Bronchial epithelial cell (primary cell): ENCODE data around the gene CD46. TPM values are rescaled to one million over a fixed set of nuclear protein-coding genes. Genes with fewer than 3 reads are reported as not detected.

ENCODE experiments used
- DNase-seq: peaks from one replicate; pipeline ENCODE4 v3.0.0-alpha.2; 2010; ENCODE audit warnings: low read depth
- FAIRE-seq: peaks from 2 replicates; lab custom pipeline; 2011; peaks lifted over from hg19 to GRCh38; lab: Jason Lieb, UNC
- H3K27me3 ChIP-seq: 2 replicates; pipeline ENCODE4 v1.5.1; 2011; ENCODE audit warnings: low read length; ENCODE audit not compliant: control insufficient read depth, insufficient read depth
- H3K36me3 ChIP-seq: 2 replicates; pipeline ENCODE4 v1.5.1; 2011; ENCODE audit warnings: low read length; ENCODE audit not compliant: control insufficient read depth, insufficient read depth
- H3K4me3 ChIP-seq: 2 replicates; pipeline ENCODE4 v1.5.1; 2011; ENCODE audit warnings: mild to moderate bottlenecking, low read depth, low read length, control low read depth
- CTCF ChIP-seq: IDR thresholded peaks from 2 replicates; pipeline ENCODE4 v1.5.1; 2011; ENCODE audit warnings: mild to moderate bottlenecking, moderate library complexity, low read length, control low read depth, inconsistent platforms; ENCODE audit not compliant: insufficient read depth, severe bottlenecking
- total RNA-seq: library from RNA; depleted of rRNA; stranded (reverse); fragments of >200 nt; gene quantifications from 2 replicates; pipeline ENCODE4 v1.2.1, GENCODE V29; 2014

Gene CD46
- total RNA-seq, 1 donor from 2014 or later: 128 TPM

GRCh38 chr1:207811319-207811718 is 59.5 kb downstream of the CD46 start:
- Histone ChIP-seq H3K36me3 (peaks cover 28% of the 10 kb centered on the region), H3K27me3 (no peaks in the 10 kb centered on the region), H3K4me3 (no peak overlapping the region)
- DNase-seq (no peak), FAIRE-seq (no peak)
- no peak for TF ChIP-seq CTCF

- H3K36me3 ChIP-seq: peaks cover 30% of the 10 kb centered on the region
- no peaks in the 10 kb centered on the region for H3K27me3 ChIP-seq
- TF ChIP-seq CTCF: peak; percentile 45
- no peak overlapping the region for H3K4me3 ChIP-seq
- DNase-seq: no peak
- peak; percentile 94 for FAIRE-seq
Measured at GRCh38 chr1:207811920-207812720, 60.3 kb downstream of the CD46 start.

- H3K27me3 ChIP-seq: no peaks in the 10 kb centered on the region
- DNase-seq: no peak
- H3K4me3 ChIP-seq: no peak overlapping the region
- TF ChIP-seq CTCF: no peak
- peaks cover 30% of the 10 kb centered on the region for H3K36me3 ChIP-seq
- FAIRE-seq: no peak
Measured at GRCh38 chr1:207812778-207813511, 61.1 kb downstream of the CD46 start.

DNA sequence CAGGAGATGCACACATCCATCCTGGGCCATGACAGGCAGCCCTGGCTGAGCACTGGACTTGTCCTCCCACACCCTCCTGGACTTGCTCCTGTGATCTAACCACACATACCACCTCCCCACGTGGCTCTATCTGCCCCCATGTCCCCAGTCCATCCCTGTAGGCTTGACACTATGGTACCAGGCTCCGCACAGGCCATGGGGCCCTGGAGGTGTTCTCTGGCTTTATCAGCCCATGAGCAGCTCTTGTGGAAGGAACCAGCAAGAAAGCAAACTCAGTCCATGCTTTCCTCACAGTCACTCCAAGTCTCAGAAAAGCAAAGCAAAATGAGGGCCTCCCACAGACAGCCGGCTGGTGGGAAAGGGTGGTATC is 61.6 kb downstream of the CD46 start:
- Histone ChIP-seq H3K4me3 (no peak overlapping the region), H3K27me3 (no peaks in the 10 kb centered on the region), H3K36me3 (peaks cover 30% of the 10 kb centered on the region)
- no peak for TF ChIP-seq CTCF
- FAIRE-seq (peak; percentile 81), DNase-seq (no peak)

- DNase-seq (no peak), FAIRE-seq (peak; percentile 66)
Measured at GRCh38 chr1:207813946-207814345, 62.1 kb downstream of the CD46 start.

More at GRCh38 chr1:207813946-207814345, 62.1 kb downstream of the CD46 start:
- Histone ChIP-seq H3K4me3 (no peak overlapping the region), H3K27me3 (no peaks in the 10 kb centered on the region), H3K36me3 (peaks cover 30% of the 10 kb centered on the region)
- no peak for TF ChIP-seq CTCF
